Amniotic epithelial cell (primary cell): ENCODE results near the gene HGS.

Source experiments
- DNase-seq: peaks from one replicate; pipeline ENCODE4 v3.0.0-alpha.2; 2010; ENCODE audit warnings: low read depth

Gene HGS

GRCh38 chr17:81703747-81704654, 20.2 kb downstream of the HGS start:
- no peak for DNase-seq

- no peak for DNase-seq
Observed at GRCh38 chr17:81705518-81706231, 21.9 kb downstream of the HGS start.

GRCh38 chr17:81706232-81706611, 22.4 kb downstream of the HGS start:
- no peak for DNase-seq

GRCh38 chr17:81706757-81707624, 23.2 kb downstream of the HGS start:
- no peak for DNase-seq

GRCh38 chr17:81707725-81708646, 24.2 kb downstream of the HGS start:
- no peak for DNase-seq

GRCh38 chr17:81708739-81709185, 25.0 kb downstream of the HGS start:
- DNase-seq = no peak

- peak; percentile 41 for DNase-seq
Observed at GRCh38 chr17:81710514-81711308, 26.9 kb downstream of the HGS start.

- peak; percentile 70 for DNase-seq
Observed at GRCh38 chr17:81711814-81712467, 28.1 kb downstream of the HGS start, which contains the start of gene SLC25A10. Gene SLC25A10 (plus strand): TSS chr17:81712284. CDS start chr17:81712427, 143 bp downstream.

- no peak for DNase-seq
Observed at GRCh38 chr17:81712468-81713003, 28.7 kb downstream of the HGS start.

GRCh38 chr17:81713004-81713555, 29.3 kb downstream of the HGS start:
- no peak for DNase-seq

- DNase-seq = no peak
Observed at GRCh38 chr17:81713556-81714411, 30.0 kb downstream of the HGS start.

GRCh38 chr17:81714412-81715106, 30.7 kb downstream of the HGS start:
- no peak for DNase-seq

GRCh38 chr17:81715107-81715871, 31.5 kb downstream of the HGS start:
- no peak for DNase-seq

- DNase-seq = no peak
Observed at GRCh38 chr17:81715872-81716673, 32.3 kb downstream of the HGS start.

GRCh38 chr17:81716674-81716996, 32.8 kb downstream of the HGS start:
- no peak for DNase-seq
